KOPT-K1 (cell line): ENCODE data around the gene WDR59.
"Not testable (repeated sequence)": the region's sequence is repeated elsewhere in the genome, so short reads cannot be mapped to it uniquely, and the experiment has no call there.

Experiments used
- H3K27ac ChIP-seq: fragments of 200-600 bp; sonication (generic); 2 replicates; pipeline ENCODE4 v1.5.1; 2016; ENCODE audit warnings: antibody characterized with exemption, mild to moderate bottlenecking, low read depth, low read length; ENCODE audit not compliant: poor library complexity, severe bottlenecking
- H3K36me3 ChIP-seq: fragments of 200-600 bp; sonication (generic); 2 replicates; pipeline ENCODE4 v1.5.1; 2017; ENCODE audit warnings: antibody characterized with exemption, mild to moderate bottlenecking, low read length, moderate library complexity; ENCODE audit not compliant: insufficient read depth
- H3K9me3 ChIP-seq: fragments of 200-600 bp; sonication (generic); 2 replicates; pipeline ENCODE4 v1.5.1; 2017; ENCODE audit warnings: antibody characterized with exemption, low read length, mild to moderate bottlenecking; ENCODE audit not compliant: insufficient read depth, poor library complexity, severe bottlenecking

The WDR59 gene

DNA sequence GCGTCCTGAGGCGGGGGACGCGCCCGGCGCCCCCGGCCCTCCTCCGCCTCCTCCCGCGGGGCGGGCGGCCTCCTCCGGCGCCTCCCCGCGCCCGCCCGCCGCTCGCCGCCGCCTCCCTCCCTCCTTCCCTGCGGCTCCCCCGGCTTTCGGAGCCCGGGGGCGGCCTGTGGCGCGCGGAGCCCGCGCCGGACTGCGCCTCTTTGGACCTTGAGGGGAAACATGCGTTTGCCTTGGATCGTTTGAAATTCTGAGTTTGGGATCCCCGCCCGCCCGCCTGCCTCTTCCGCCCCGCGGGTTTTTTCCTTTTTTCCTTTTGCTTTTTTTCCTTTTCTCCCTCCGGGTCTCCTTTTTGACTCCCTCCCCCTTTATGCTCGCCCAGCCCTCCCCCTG, 14.3 kb upstream of the WDR59 start:
- Histone ChIP-seq H3K9me3 (no peaks in the 10 kb centered on the region), H3K27ac (peak overlapping the region; percentile 79), H3K36me3 (peaks cover 29% of the 10 kb centered on the region)

DNA sequence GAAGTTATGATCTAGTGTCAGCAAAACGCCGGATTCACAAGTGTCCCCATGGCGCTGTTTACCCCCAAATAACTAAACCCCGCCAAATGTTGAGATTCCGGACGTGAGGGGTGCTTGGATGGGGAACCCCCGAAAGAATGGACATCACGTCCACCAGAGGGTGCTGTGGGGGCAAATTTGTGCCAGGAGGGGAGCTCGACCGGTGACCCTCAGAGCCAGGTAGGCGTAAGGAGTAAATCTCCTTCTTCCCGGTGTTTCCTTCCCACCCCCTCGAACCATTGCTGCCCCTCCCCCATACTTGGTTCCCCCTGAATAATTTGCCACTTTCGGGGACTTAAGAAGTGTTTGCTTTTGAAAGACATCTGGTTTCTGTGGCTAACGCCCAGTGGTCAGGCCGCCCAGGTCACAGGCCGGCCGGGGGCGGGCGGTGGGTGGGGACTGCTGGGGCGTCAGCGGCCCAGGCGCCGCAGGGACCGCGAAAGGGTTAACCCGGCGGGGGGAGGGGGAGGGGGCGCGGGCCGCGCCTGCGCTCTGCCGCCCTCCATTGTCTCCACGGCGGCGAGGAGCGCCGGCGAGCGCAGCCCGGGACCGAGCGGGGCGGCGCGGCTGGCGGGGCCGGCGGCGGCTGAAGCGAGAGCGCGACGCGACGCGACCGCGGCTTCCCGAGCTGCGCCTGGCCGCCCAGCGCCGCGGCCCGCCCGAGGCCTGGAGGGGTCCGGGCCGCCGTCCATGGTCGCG, 13.7 kb upstream of the WDR59 start, which contains the start of gene ZNRF1:
Gene ZNRF1, plus strand, starts transcription at position 544 of the 738 bp plus-strand sequence. CDS start 648 bp downstream, outside the sequence.
- Histone ChIP-seq H3K27ac (peak within 1 kb of the TSS; percentile 79), H3K9me3 (no peaks in the 10 kb centered on the region), H3K36me3 (peaks cover 24% of the 10 kb centered on the region)

DNA sequence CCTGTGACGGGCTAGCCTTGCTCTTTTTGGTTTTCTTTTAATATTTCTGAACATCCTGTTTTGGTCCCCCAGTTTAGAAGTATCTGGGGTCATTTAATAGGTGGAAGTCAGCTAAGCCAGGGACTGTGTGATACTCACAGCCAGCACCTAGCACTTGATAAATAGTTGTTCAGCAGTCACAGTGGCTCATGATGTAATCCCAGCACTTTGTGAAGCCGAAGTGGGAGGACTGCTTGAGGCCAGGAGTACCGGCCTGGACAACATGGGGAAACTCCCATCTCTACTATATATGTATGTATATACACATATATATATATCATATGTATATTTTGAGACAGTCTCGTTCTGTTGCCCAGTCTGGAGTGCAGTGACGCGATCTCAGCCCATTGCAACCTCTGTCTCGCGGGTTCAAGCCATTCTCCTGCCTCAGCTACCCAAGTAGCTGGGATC, 12.1 kb upstream of the WDR59 start:
- H3K9me3 ChIP-seq, result no peaks in the 10 kb centered on the region
- no peak overlapping the region for H3K27ac ChIP-seq
- H3K36me3 ChIP-seq, result peaks cover 8% of the 10 kb centered on the region; the same call in 1 of the 2 replicates

DNA sequence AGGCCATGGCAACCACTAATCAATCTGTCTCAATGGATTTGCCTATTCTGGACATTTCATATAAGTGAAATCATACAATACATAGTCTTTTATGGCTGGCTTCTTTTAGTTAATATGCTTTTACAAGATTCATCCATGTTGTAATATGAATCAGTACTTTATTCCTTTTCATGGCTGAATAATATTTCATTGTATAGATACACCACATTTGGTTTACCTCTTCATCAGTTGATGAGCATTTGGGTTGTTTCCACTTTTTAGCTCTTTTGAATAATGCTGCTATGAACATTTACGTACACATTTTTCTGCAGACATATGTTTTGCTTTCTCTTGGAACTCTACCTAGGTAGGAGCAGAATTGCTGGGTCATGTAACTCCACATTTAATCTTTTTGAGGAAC, 11.1 kb upstream of the WDR59 start:
- no peaks in the 10 kb centered on the region; the same call in 1 of the 2 replicates for H3K36me3 ChIP-seq
- H3K9me3 ChIP-seq, result no peaks in the 10 kb centered on the region
- H3K27ac ChIP-seq, result no peak overlapping the region

DNA sequence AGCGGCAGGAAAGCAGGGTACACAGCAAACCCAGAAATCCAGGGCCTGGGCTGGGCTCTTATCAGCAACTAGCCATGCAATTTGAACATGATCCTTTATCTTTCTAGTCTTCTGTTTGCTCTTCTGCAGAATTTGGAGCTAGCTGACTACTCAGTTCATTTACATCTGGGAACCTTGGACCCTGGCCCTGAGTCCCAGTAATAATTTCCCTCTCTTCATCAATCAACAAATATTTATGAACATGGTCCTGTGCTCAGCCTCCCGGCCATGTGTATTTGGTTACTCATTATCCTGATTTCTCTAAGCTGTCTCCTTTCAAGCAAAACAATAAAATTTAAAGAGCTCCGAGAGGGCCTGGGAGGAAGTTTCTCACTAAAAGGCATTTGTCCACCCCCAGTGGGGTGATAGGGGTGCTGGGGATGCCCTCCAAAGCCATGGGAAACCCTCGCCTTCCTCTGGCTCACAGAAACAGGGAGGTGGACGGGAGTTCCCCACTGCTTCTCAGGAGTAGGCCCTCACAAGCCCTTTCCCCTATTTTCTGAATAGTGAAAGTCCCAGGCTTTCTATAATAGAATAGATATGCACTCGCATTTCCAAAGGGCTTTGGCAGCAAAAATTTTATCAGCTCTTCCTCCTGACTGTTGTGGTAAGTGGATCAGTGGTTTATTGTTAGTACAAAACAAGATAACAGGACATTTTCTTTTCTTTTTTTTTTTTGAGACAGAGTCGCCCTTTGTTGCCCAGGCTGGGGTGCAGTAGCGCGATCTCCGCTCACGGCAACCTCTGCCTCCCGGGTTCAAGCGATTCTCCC, 6.9 kb upstream of the WDR59 start:
- H3K27ac ChIP-seq, result no peak overlapping the region
- H3K36me3 ChIP-seq, result no peaks in the 10 kb centered on the region
- H3K9me3 ChIP-seq, result no peaks in the 10 kb centered on the region

DNA sequence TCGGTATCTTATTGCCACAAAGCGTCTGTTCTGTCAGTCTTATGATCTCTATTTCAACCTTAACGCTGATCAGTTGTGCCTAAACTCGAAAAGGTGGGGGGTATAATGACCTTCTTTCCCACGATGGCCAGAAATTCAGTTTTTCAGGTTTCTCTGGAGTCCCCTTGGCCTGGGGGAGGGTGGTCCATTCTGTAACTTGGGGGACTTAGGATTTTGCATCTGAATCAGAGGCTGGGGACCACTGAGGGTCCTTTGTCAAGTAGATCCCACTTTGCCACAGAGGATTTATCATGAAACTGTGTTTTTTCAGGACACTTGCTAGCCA, 6.3 kb upstream of the WDR59 start:
- H3K27ac ChIP-seq, result no peak overlapping the region
- H3K36me3 ChIP-seq, result no peaks in the 10 kb centered on the region
- H3K9me3 ChIP-seq, result no peaks in the 10 kb centered on the region

DNA sequence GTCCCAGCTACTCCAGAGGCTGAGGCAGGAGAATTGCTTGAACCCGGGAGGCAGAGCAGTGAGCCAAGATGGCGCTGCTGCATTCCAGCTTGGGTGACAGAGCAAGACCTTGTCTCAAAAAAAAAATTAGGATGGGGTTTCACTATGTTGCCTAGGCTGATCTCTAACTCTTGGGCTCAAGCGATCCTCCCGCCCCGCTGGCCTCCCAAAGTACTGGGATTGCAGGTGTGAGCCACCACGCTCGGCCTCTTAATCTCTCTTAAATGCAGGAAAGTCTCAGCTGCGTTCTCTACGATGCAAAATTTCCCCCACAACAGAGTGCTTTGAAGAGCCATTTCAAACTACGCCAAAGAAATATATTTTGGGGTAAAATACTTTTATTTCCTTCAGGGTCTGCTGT, 5.9 kb upstream of the WDR59 start:
- H3K27ac ChIP-seq, result no peak overlapping the region
- no peaks in the 10 kb centered on the region for H3K36me3 ChIP-seq
- no peaks in the 10 kb centered on the region for H3K9me3 ChIP-seq

DNA sequence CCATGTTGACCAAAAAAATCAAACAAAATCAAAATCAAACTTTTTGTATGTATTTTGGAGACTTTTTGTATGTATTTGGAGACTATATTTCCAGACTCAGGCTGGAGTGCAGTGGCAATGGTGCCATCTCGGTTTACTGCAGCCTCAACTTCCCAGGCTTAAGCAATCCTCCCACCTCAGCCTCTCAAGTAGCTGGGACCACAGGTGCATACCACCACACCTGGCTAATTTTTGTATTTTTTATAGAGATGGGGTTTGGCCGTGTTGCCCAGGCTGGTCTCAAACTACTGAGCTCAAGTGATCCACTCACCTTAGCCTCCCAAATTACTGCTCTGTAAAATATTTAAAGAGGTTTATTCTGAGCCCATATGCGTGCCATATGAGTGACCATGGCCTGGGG, 4.9 kb upstream of the WDR59 start:
- H3K36me3 ChIP-seq, H3K27ac ChIP-seq, H3K9me3 ChIP-seq: not testable (repeated sequence)

DNA sequence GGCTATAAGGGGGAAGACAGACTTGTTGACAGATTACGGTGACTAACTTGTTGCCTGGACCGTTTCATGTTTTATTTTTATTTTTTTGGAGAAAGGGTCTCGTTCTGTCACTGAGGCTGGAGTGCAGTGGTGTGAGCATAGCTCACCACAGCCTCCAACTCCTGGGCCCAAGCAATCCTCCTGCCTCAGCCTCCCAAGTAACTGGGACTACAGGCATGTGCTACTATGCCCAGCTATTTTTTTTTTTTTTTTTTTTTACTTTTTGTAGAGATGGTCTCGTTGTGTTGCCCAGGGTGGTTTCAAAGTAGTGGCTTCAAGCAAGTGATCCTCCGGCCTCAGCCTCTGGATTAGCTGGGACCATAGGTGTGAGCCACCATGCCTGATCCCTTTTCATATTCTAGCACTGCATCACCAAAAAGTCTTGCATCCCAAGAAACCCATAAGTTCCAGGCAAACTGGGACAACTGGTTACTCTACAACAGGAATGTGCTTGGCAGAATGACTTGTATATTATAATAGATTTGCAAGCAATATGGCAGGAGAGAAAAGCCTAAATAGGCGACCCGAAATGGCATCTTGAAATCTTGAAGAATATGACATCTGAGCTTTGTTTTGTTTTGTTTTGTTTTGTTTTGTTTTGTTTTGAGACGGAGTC, 2.2 kb upstream of the WDR59 start:
- no peak overlapping the region for H3K27ac ChIP-seq
- H3K36me3 ChIP-seq, result 0 out of 2 replicates have a peak, but pooled peaks cover 7% of the 10 kb centered on the region
- H3K9me3 ChIP-seq, result no peaks in the 10 kb centered on the region

DNA sequence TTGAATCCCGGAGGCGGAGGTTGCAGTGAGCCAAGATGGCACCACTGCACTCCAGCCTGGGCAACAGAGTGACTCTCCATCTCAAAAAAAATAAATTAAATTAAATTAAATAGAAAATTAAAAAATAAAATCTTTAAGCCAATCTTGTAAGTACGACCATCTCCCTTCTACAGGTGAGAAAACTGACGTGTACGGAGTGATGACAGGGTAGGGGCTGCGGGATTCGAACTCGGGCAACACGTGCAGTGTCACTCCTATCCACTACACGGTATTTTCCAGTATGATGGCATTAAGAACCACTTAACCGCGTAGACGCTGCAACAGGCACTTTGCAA, 762 bp downstream of the WDR59 start:
- H3K27ac ChIP-seq, result peak overlapping the region; percentile 72

DNA sequence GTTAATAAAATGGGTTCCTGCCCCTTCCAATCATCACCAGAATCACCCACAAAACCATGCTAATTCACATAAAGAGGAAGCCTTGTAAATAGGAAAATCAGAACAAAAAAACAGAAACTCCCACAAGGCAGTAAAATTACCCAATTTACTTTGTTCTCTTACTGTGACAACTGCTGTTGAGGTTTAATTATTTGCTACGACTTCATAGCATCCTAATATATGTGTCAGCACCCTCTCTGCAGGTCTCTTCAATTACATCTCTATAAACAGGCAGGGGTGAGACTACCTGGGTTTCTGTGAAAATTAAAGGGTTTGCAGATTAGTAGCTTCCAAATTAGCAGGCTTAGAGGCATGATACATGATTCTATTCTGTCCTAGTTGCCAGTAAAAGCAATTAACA, 2.7 kb downstream of the WDR59 start:
- Histone ChIP-seq H3K9me3 (no peaks in the 10 kb centered on the region), H3K27ac (no peak overlapping the region), H3K36me3 (peaks cover 24% of the 10 kb centered on the region; the same call in 1 of the 2 replicates)

More for the DNA sequence above, 762 bp downstream of the WDR59 start:
- Histone ChIP-seq H3K9me3 (no peaks in the 10 kb centered on the region), H3K36me3 (peaks cover 8% of the 10 kb centered on the region; the same call in 1 of the 2 replicates)

DNA sequence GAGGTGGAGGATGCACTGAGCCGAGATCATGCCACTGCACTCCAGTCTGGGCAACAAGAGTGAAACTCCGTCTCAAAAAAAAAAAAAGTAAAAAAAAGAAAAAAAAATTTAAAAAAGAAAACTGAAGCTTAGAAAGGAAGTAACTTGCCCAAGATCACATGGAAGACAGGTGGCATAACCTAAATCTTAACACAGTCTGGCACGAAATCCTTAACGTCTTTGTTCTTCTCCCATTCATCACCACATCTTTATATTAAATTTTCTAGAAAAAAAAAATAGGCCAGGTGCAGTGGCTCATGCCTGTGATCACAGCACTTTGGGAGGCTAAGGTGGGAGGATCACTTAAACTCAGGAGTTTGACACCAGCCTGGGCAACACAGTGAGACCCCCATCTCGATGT, 9.3 kb downstream of the WDR59 start:
- Histone ChIP-seq H3K36me3 (peaks cover 38% of the 10 kb centered on the region), H3K9me3 (no peaks in the 10 kb centered on the region), H3K27ac (no peak overlapping the region)

DNA sequence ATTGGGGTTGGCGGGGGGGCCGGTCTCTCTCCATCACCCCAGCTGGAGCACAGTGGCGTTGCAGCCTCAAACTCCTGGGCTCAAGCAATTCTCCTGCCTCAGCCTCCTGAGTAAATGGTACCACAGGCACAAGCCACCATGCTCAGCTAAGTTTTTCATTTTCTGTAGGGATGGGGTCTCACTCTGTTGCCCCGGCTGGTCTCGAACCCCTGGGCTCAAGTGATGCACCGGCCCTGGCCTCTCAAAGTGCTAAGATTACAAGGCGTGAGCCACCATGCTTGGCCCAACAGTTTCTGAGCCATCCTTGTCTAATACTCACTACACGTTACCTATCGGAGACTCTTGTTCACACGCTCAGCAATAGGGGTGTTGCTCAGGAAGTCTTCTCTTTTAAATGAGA, 11.6 kb downstream of the WDR59 start:
- H3K9me3 ChIP-seq, result no peaks in the 10 kb centered on the region
- peaks cover 31% of the 10 kb centered on the region for H3K36me3 ChIP-seq
- H3K27ac ChIP-seq, result no peak overlapping the region

DNA sequence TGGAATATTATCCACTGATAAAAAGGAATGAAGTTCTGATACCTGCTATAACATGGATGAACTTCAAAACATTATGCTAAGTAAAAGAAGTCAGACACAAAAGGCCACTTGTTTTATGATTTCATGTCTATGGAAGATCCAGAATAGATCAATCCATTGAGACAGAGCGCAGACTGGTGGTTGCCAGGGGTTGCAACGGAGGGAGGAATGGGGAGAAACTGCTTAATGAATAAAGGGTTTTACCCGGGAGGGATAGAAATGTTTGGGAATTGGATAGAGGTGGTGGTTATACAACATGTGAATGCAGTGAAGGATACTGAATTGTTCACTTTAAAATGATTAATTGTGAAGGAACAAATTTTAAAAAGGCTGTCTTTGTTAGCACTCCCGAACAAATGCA, 30.2 kb downstream of the WDR59 start:
- Histone ChIP-seq H3K36me3 (peaks cover 78% of the 10 kb centered on the region), H3K9me3 (no peaks in the 10 kb centered on the region), H3K27ac (no peak overlapping the region)

DNA sequence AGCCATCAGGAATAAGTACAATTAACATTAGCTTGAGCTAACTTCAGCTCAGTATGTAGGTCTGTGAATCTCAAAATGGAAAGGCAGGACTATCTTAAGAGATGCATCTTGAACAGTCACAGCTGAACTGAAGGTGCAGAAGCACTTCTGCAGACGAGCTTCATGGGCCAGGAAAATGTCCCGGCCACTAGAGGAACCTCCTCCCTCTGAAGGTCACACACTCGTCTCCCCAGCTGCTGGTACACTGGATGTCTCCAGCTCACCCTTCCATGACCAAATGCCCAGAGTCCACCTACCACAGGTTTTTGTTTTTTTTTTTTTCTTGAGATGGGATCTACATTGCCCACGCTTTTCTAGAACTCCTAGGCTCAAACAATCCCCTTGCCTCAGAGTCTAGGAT, 33.2 kb downstream of the WDR59 start:
- Histone ChIP-seq H3K36me3 (peaks cover 84% of the 10 kb centered on the region), H3K27ac (no peak overlapping the region), H3K9me3 (no peaks in the 10 kb centered on the region)
